T-cell (primary cell): Measurements from ENCODE around the gene GADD45B. TPM values are rescaled to one million over a fixed set of nuclear protein-coding genes. Genes with fewer than 3 reads are reported as not detected.
"Not testable (repeated sequence)": the region's sequence is repeated elsewhere in the genome, so short reads cannot be mapped to it uniquely, and the experiment has no call there.

Experiments
- ATAC-seq, 4 experiments: fragments of 200-7000 bp in 3 of 4; fragments of 150-1000 bp in 1 of 4; cut with Tn5 transposase; replicated peaks in 1 of 4; 1 replicate in 3 of 4; 2 replicates in 1 of 4; pipeline ENCODE4 v1.10.0; 2021; ENCODE audit warnings: moderate library complexity in 3 of 4, mild to moderate bottlenecking in 2 of 4, moderate number of reproducible peaks in 1 of 4
- CTCF ChIA-PET, 2 donors: fragments of 300-600 bp; sonication (Branson Sonifier 250); formaldehyde crosslinking; loops; one replicate each; lab custom pipeline; 2022; ENCODE audit warnings: antibody characterized with exemption in 2 of 2; lab: Charles Lee
- POLR2A ChIA-PET, 2 donors: fragments of 300-600 bp; sonication (Branson Sonifier 250); formaldehyde crosslinking; loops; one replicate each; lab custom pipeline; 2022; ENCODE audit warnings: antibody characterized with exemption in 2 of 2; lab: Charles Lee
- DNase-seq, 35 experiments: peaks; one replicate each; pipeline versions ENCODE4 v3.0.0 to v3.0.0-alpha.2; 2013 to 2023
- H3K27ac ChIP-seq: one replicate; pipeline ENCODE4 v1.5.1; 2013; ENCODE audit warnings: low read length
- H3K27me3 ChIP-seq, 2 experiments: replicated peaks in 1 of 2; 1 replicate in 1 of 2; 2 replicates in 1 of 2; pipeline versions ENCODE4 v1.6.1 to v1.7.0; 2013; ENCODE audit warnings: low read length in 1 of 2, mixed read lengths in 1 of 2; ENCODE audit not compliant: control insufficient read depth in 2 of 2, insufficient read depth in 2 of 2; ENCODE audit errors: extremely low read depth in 1 of 2
- H3K36me3 ChIP-seq, 2 donors: 1 replicate in 1 of 2; 2 replicates in 1 of 2; pipeline versions ENCODE4 v1.6.1 to v1.7.0; 2013; ENCODE audit warnings: low read length in 1 of 2; ENCODE audit not compliant: control insufficient read depth in 2 of 2, insufficient read depth in 1 of 2; ENCODE audit errors: extremely low read depth in 1 of 2
- H3K4me1 ChIP-seq, 2 experiments: 1 replicate in 1 of 2; 2 replicates in 1 of 2; pipeline versions ENCODE4 v1.6.1 to v1.7.0; 2013; ENCODE audit warnings: low read length in 2 of 2, mixed read lengths in 1 of 2; ENCODE audit not compliant: insufficient read depth in 2 of 2, control insufficient read depth in 1 of 2; ENCODE audit errors: extremely low read depth in 1 of 2
- H3K4me3 ChIP-seq, 2 donors: 1 replicate in 1 of 2; 2 replicates in 1 of 2; pipeline versions ENCODE4 v1.5.1 to v1.7.0; 2013; ENCODE audit warnings: mild to moderate bottlenecking in 2 of 2, low read length in 1 of 2, moderate library complexity in 1 of 2; ENCODE audit not compliant: control insufficient read depth in 1 of 2; ENCODE audit errors: extremely low read depth in 1 of 2
- H3K9me3 ChIP-seq: 2 replicates; pipeline ENCODE4 v1.7.0; 2013
- H3K27ac Mint-ChIP-seq, 2 donors: one replicate each; pipeline ENCODE4 v1.8.0; 2020 to 2021; ENCODE audit warnings: mild to moderate bottlenecking in 2 of 2, mixed read lengths in 2 of 2
- H3K27me3 Mint-ChIP-seq, 2 donors: one replicate each; pipeline ENCODE4 v1.8.0; 2021 to 2022; ENCODE audit warnings: mixed read lengths in 2 of 2
- H3K36me3 Mint-ChIP-seq: one replicate; pipeline ENCODE4 v1.8.0; 2021; ENCODE audit warnings: mixed read lengths
- H3K4me1 Mint-ChIP-seq, 3 donors: one replicate each; pipeline ENCODE4 v1.8.0; 2020 to 2022; ENCODE audit warnings: mixed read lengths in 3 of 3, mild to moderate bottlenecking in 1 of 3
- H3K4me3 Mint-ChIP-seq, 3 donors: one replicate each; pipeline ENCODE4 v1.8.0; 2020 to 2022; ENCODE audit warnings: mild to moderate bottlenecking in 3 of 3, mixed read lengths in 3 of 3, moderate library complexity in 3 of 3
- H3K9me3 Mint-ChIP-seq, 3 donors: one replicate each; pipeline ENCODE4 v1.8.0; 2020 to 2022; ENCODE audit warnings: mixed read lengths in 3 of 3
- WGBS: methylation state at CpG from one replicate; pipeline ENCODE4 v1.1.5; 2013; ENCODE audit warnings: missing lambda C conversion rate; ENCODE audit not compliant: insufficient coverage; 5-methylcytosine and 5-hydroxymethylcytosine counted together
- total RNA-seq, 35 experiments: library from RNA in 6 of 35; stranded (reverse) in 6 of 35; fragments of 120-200 nt in 1 of 35; gene quantifications; one replicate each; pipeline versions ENCODE4 v1.2.1 to v1.2.4 and lab custom pipeline; 2013 to 2026

GADD45B gene
- total RNA-seq, 5 donors from 2014 or later (not counting 1 experiment from before 2014, with no cell fraction given): 76.5 to 174 (median 102) TPM

GRCh38 chr19:2517881-2518601 is 42.1 kb downstream of the GADD45B start:
- peak in 5 of 35 experiments; percentile 18 to 49 (median 35) for DNase-seq
- H3K9me3 Mint-ChIP-seq: no peaks in the 10 kb centered on the region
- H3K27ac ChIP-seq: no peak overlapping the region
- H3K4me1 ChIP-seq: peaks cover 0 to 12% of the 10 kb centered on the region in 2 experiments
- no peaks in the 10 kb centered on the region for H3K27me3 Mint-ChIP-seq
- no peaks in the 10 kb centered on the region for H3K36me3 Mint-ChIP-seq
- no peak overlapping the region for H3K27ac Mint-ChIP-seq
- peaks cover 0 to 9% (median 5%) of the 10 kb centered on the region in 3 donors for H3K4me1 Mint-ChIP-seq
- ChIA-PET POLR2A (no interaction called here), CTCF (no interaction called here)
- H3K9me3 ChIP-seq: no peaks in the 10 kb centered on the region
- peak overlapping the region in 2 of 3 donors; percentile 6 to 31 for H3K4me3 Mint-ChIP-seq
- 38% methylated on average over 33 of the region's 35 CpGs for whole genome bisulfite sequencing
- peaks cover 0 to 14% of the 10 kb centered on the region in 2 experiments for H3K27me3 ChIP-seq
- peaks cover 0 to 2% of the 10 kb centered on the region in 2 donors for H3K36me3 ChIP-seq
- no peak overlapping the region for H3K4me3 ChIP-seq
- peak; percentile 45 to 59 (median 56) for ATAC-seq

- H3K36me3 ChIP-seq, H3K4me3 ChIP-seq, H3K36me3 Mint-ChIP-seq, H3K27me3 ChIP-seq, H3K27me3 Mint-ChIP-seq, H3K9me3 Mint-ChIP-seq, ATAC-seq, H3K27ac ChIP-seq, H3K9me3 ChIP-seq, H3K4me1 Mint-ChIP-seq, DNase-seq, H3K27ac Mint-ChIP-seq, CTCF ChIA-PET, POLR2A ChIA-PET: not testable (repeated sequence)
- peak overlapping the region in 1 of 3 donors; percentile 31 for H3K4me3 Mint-ChIP-seq
- 96% methylated on average over 4 of the region's 11 CpGs for WGBS
- peaks cover 0 to 12% of the 10 kb centered on the region in 2 experiments for H3K4me1 ChIP-seq
Observed at GRCh38 chr19:2518856-2519255, 42.9 kb downstream of the GADD45B start.

- Histone ChIP-seq H3K36me3 (no peaks in the 10 kb centered on the region), H3K9me3 (no peaks in the 10 kb centered on the region), H3K4me1 (peaks cover 0 to 12% of the 10 kb centered on the region in 2 experiments), H3K27ac (no peak overlapping the region), H3K4me3 (no peak overlapping the region), H3K27me3 (peaks cover 0 to 10% of the 10 kb centered on the region in 2 experiments)
- CTCF ChIA-PET: no interaction called here
- POLR2A ChIA-PET: no interaction called here
- ATAC-seq: no peak
- WGBS: 80% methylated on average over 4 of the region's 6 CpGs
- Mint-ChIP-seq H3K27me3 (no peaks in the 10 kb centered on the region), H3K36me3 (no peaks in the 10 kb centered on the region), H3K27ac (no peak overlapping the region), H3K9me3 (no peaks in the 10 kb centered on the region), H3K4me3 (no peak overlapping the region), H3K4me1 (peaks cover 0 to 9% (median 5%) of the 10 kb centered on the region in 3 donors)
- no peak for DNase-seq
Observed at GRCh38 chr19:2519482-2519881, 43.6 kb downstream of the GADD45B start.

DNA sequence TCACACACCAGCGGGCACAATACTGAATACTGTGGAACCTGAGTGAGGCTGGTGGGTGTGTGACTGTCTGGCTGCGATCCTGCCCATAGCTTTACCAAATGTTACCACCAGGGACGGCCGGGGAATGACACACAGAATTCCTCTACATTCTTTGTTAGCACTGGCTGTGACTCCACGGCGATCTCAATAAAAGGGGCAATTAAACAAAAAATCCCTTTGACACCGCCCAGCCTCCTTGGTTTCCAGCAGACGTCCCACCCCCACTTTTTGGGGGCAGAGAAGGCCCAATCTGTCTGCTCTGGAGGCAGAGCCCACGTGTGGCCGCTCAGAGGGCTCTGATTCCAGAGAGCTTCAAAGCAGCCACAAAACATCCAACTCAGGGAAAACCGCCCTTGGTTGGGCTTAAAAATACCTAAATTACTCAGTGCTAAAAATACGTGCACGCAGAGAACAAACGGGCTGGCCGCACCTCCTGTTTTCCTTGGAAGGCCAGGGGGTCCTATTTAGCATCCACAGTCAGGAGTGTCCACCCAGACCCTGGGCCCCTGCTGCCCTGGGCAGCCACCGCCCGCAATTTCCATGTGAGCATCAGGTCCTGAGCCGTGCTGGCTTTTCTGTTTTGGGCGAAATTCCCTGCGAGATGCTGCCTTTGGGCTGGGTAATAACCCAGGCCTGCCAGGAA is 47.8 kb downstream of the GADD45B start:
- ATAC-seq: no peak
- CTCF ChIA-PET: no interaction called here
- WGBS: 85% methylated on average over 16 of the region's 20 CpGs

GRCh38 chr19:2524361-2524839 is 48.5 kb downstream of the GADD45B start:
- DNase-seq (no peak), ATAC-seq (no peak)
- Mint-ChIP-seq H3K36me3 (no peaks in the 10 kb centered on the region), H3K4me1 (no peaks in the 10 kb centered on the region), H3K4me3 (no peak overlapping the region), H3K27me3 (no peaks in the 10 kb centered on the region), H3K9me3 (no peaks in the 10 kb centered on the region), H3K27ac (peak overlapping the region in 1 of 2 donors; percentile 17)
- Histone ChIP-seq H3K9me3 (no peaks in the 10 kb centered on the region), H3K27ac (no peak overlapping the region), H3K4me3 (no peak overlapping the region), H3K27me3 (no peaks in the 10 kb centered on the region), H3K4me1 (no peaks in the 10 kb centered on the region), H3K36me3 (no peaks in the 10 kb centered on the region)
- ChIA-PET POLR2A (no interaction called here), CTCF (no interaction called here)
- over 99% methylated on average over 14 of the region's 16 CpGs for WGBS

More for the DNA sequence above, 47.8 kb downstream of the GADD45B start:
- Histone ChIP-seq H3K4me3 (no peak overlapping the region), H3K9me3 (no peaks in the 10 kb centered on the region), H3K4me1 (no peaks in the 10 kb centered on the region), H3K36me3 (no peaks in the 10 kb centered on the region), H3K27ac (no peak overlapping the region), H3K27me3 (no peaks in the 10 kb centered on the region)
- DNase-seq: no peak
- POLR2A ChIA-PET: no interaction called here
- Mint-ChIP-seq H3K27me3 (no peaks in the 10 kb centered on the region), H3K36me3 (no peaks in the 10 kb centered on the region), H3K4me3 (no peak overlapping the region), H3K4me1 (no peaks in the 10 kb centered on the region), H3K27ac (no peak overlapping the region), H3K9me3 (no peaks in the 10 kb centered on the region)

DNA sequence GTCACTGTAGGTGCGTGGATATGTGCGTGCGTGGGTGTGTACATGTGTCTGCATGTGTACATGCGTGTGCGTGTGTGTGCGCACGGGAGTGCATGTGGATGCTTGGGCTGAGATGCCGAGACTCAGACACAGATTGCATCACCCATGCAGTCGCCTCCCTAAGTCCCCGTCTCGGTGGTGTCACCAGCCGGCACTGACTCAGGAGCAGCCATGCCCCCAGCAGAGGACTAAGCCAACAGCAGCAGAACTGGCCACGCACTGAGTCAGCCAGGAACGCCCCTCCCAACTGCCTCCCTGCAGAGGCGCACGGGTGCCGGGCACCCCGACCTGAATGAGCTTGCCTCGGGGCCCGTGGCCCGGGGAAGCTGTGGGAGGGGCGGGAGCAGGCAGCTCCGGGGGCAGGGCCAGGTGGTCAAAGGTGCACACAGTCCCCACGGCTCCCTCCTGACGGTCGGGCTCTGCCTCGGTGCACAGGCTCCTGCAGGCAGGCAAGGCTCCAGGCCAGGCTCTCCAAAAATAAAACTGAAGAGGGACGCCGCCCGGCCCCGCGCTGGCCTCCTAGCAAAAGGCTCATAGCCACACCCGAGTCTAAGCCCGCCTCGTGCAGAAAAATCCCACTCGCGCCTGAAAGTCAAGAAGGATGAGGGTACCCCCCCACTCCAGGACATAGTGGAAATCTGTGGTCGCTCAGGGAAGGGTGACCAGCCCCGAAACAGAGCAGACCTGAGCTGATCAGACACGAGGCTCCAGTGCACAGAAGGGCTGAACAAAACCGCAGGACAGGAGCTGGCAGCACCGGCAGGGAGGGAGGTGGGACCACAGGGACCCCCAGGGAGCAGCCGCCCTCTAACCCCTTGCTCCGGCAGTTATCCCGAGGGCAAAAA is 49.2 kb downstream of the GADD45B start:
- no peaks in the 10 kb centered on the region for H3K4me1 Mint-ChIP-seq
- no peak overlapping the region for H3K27ac ChIP-seq
- no peaks in the 10 kb centered on the region for H3K9me3 Mint-ChIP-seq
- H3K4me1 ChIP-seq: no peaks in the 10 kb centered on the region
- DNase-seq (no peak), ATAC-seq (no peak)
- WGBS: 89% methylated on average over 36 of the region's 45 CpGs
- no peaks in the 10 kb centered on the region for H3K36me3 ChIP-seq
- ChIA-PET POLR2A (no interaction called here), CTCF (no interaction called here)
- peak overlapping the region in 1 of 2 donors; percentile 17 for H3K27ac Mint-ChIP-seq
- H3K4me3 ChIP-seq: no peak overlapping the region
- H3K9me3 ChIP-seq: no peaks in the 10 kb centered on the region
- H3K4me3 Mint-ChIP-seq: no peak overlapping the region
- no peaks in the 10 kb centered on the region for H3K27me3 Mint-ChIP-seq
- no peaks in the 10 kb centered on the region for H3K36me3 Mint-ChIP-seq
- H3K27me3 ChIP-seq: no peaks in the 10 kb centered on the region
